H1 (cell line): ENCODE results near the gene TXNDC16. TPM values are rescaled to one million over a fixed set of nuclear protein-coding genes. Genes with fewer than 3 reads are reported as not detected.

ENCODE experiments used
- CTCF ChIA-PET: fragments of 300-600 bp; sonication (Branson Sonifier 250); formaldehyde crosslinking; loops from one replicate; lab custom pipeline; 2021; ENCODE audit not compliant: partially characterized antibody; lab: Charles Lee
- POLR2A ChIA-PET: fragments of 300-600 bp; sonication (Branson Sonifier 250); formaldehyde crosslinking; loops from one replicate; lab custom pipeline; 2021; ENCODE audit warnings: inconsistent platforms; ENCODE audit not compliant: partially characterized antibody; lab: Charles Lee
- DNase-seq, 2 experiments: peaks; one replicate each; pipeline versions ENCODE4 v3.0.0 to v3.0.0-alpha.2; 2010 to 2022; ENCODE audit warnings: low spot score in 2 of 2, low read depth in 1 of 2, mixed read lengths in 1 of 2
- FAIRE-seq: peaks from 2 replicates; lab custom pipeline; 2011; peaks lifted over from hg19 to GRCh38; lab: Jason Lieb, UNC
- H2AFZ ChIP-seq: 2 replicates; pipeline ENCODE4 v1.8.1; 2012; ENCODE audit warnings: low read length, inconsistent platforms
- H2AK5ac ChIP-seq: 2 replicates; pipeline ENCODE4 v1.6.1; 2013; ENCODE audit warnings: low read depth, low read length
- H2BK120ac ChIP-seq: replicated peaks from 2 replicates; pipeline ENCODE3; 2013; ENCODE audit warnings: low read depth, low read length, inconsistent platforms
- H2BK12ac ChIP-seq: 2 replicates; pipeline ENCODE4 v1.6.1; 2013; ENCODE audit warnings: low read depth, low read length
- H2BK15ac ChIP-seq: 2 replicates; pipeline ENCODE4 v1.6.1; 2013; ENCODE audit warnings: low read length
- H2BK20ac ChIP-seq: 2 replicates; pipeline ENCODE4 v1.6.1; 2013; ENCODE audit warnings: low read length
- H2BK5ac ChIP-seq: 2 replicates; pipeline ENCODE4 v1.6.1; 2013; ENCODE audit warnings: low read depth, low read length
- H3K14ac ChIP-seq: 2 replicates; pipeline ENCODE4 v1.6.1; 2013; ENCODE audit warnings: inconsistent platforms; ENCODE audit not compliant: insufficient read length
- H3K18ac ChIP-seq: 2 replicates; pipeline ENCODE4 v1.6.1; 2013; ENCODE audit warnings: low read length; ENCODE audit errors: extremely low read depth
- H3K23ac ChIP-seq: 2 replicates; pipeline ENCODE4 v1.6.1; 2013; ENCODE audit warnings: inconsistent platforms; ENCODE audit not compliant: insufficient read length
- H3K23me2 ChIP-seq: 2 replicates; pipeline ENCODE4 v1.6.1; 2013; ENCODE audit warnings: low read depth, low read length
- H3K27ac ChIP-seq: 2 replicates; pipeline ENCODE4 v1.6.1; 2011; ENCODE audit warnings: low read depth, low read length, inconsistent platforms
- H3K27me3 ChIP-seq, 4 experiments: replicated peaks in 1 of 4; 1 replicate in 1 of 4; 2 replicates in 3 of 4; pipeline versions ENCODE4 v1.6.1 to v1.8.1; 2011 to 2013; ENCODE audit warnings: low read length in 3 of 4, mild to moderate bottlenecking in 3 of 4, inconsistent platforms in 2 of 4, mixed read lengths in 2 of 4, moderate library complexity in 1 of 4; ENCODE audit not compliant: control insufficient read depth in 3 of 4, insufficient read depth in 3 of 4; ENCODE audit errors: extremely low read depth in 1 of 4
- H3K36me3 ChIP-seq, 4 experiments: 2 replicates each; pipeline versions ENCODE4 v1.6.1 to v1.8.1; 2011 to 2013; ENCODE audit warnings: mild to moderate bottlenecking in 4 of 4, low read length in 3 of 4, moderate library complexity in 2 of 4, control low read depth in 1 of 4, inconsistent platforms in 1 of 4; ENCODE audit not compliant: insufficient read depth in 4 of 4, control insufficient read depth in 2 of 4
- H3K4ac ChIP-seq: replicated peaks from 2 replicates; pipeline ENCODE3; 2013; ENCODE audit warnings: low read length, low read depth, mixed read lengths, inconsistent platforms; ENCODE audit not compliant: insufficient read length
- H3K4me1 ChIP-seq, 4 experiments: replicated peaks in 1 of 4; 1 replicate in 1 of 4; 2 replicates in 3 of 4; pipeline versions ENCODE4 v1.6.1 to v1.8.1; 2011 to 2013; ENCODE audit warnings: low read length in 3 of 4, inconsistent platforms in 2 of 4, mixed read lengths in 1 of 4; ENCODE audit not compliant: insufficient read depth in 4 of 4, control insufficient read depth in 3 of 4
- H3K4me2 ChIP-seq, 2 experiments: 2 replicates each; pipeline versions ENCODE4 v1.6.1 to v1.8.1; 2011 to 2013; ENCODE audit warnings: low read depth in 2 of 2, low read length in 2 of 2, control low read depth in 1 of 2, inconsistent platforms in 1 of 2, mild to moderate bottlenecking in 1 of 2; ENCODE audit not compliant: insufficient read depth in 1 of 2
- H3K4me3 ChIP-seq, 4 experiments: fragments of 200-600, 300-600 bp in 1 of 4; sonication (generic), shearing (Covaris generic), sonication (Bioruptor Twin) in 1 of 4; 2 replicates each; pipeline versions ENCODE4 v1.5.1 to v1.8.1; 2011 to 2016; ENCODE audit warnings: low read length in 4 of 4, low read depth in 3 of 4, control low read depth in 2 of 4, inconsistent platforms in 2 of 4, mild to moderate bottlenecking in 2 of 4, mixed read lengths in 1 of 4, moderate library complexity in 1 of 4; ENCODE audit not compliant: insufficient read depth in 2 of 4; ENCODE audit errors: extremely low read depth in 1 of 4
- H3K56ac ChIP-seq: replicated peaks from 2 replicates; pipeline ENCODE3; 2013; ENCODE audit warnings: low read depth, mild to moderate bottlenecking, mixed read lengths, low read length, inconsistent platforms; ENCODE audit not compliant: insufficient read length
- H3K79me1 ChIP-seq: 2 replicates; pipeline ENCODE4 v1.6.1; 2013; ENCODE audit warnings: low read depth, low read length, control low read depth
- H3K79me2 ChIP-seq, 2 experiments: 2 replicates each; pipeline versions ENCODE4 v1.6.1 to v1.8.1; 2012 to 2013; ENCODE audit warnings: low read length in 2 of 2, mild to moderate bottlenecking in 2 of 2, inconsistent platforms in 1 of 2; ENCODE audit not compliant: insufficient read depth in 2 of 2, control insufficient read depth in 1 of 2
- H3K9ac ChIP-seq, 4 experiments: replicated peaks in 1 of 4; 1 replicate in 1 of 4; 2 replicates in 3 of 4; pipeline versions ENCODE4 v1.6.1 to v1.8.1; 2011 to 2013; ENCODE audit warnings: low read depth in 3 of 4, low read length in 3 of 4, control low read depth in 2 of 4, mild to moderate bottlenecking in 2 of 4, moderate library complexity in 2 of 4, inconsistent platforms in 1 of 4; ENCODE audit errors: extremely low read depth in 1 of 4
- H3K9me3 ChIP-seq, 2 experiments: 2 replicates each; pipeline versions ENCODE4 v1.6.1 to v1.8.1; 2012 to 2013; ENCODE audit warnings: mild to moderate bottlenecking in 2 of 2, moderate library complexity in 2 of 2, control low read depth in 1 of 2, inconsistent platforms in 1 of 2, low read depth in 1 of 2, low read length in 1 of 2, mixed read lengths in 1 of 2; ENCODE audit not compliant: insufficient read depth in 2 of 2
- H4K20me1 ChIP-seq, 2 experiments: replicated peaks in 1 of 2; 2 replicates each; pipeline versions ENCODE3 to v1.8.1; 2011 to 2013; ENCODE audit warnings: inconsistent platforms in 2 of 2, low read length in 2 of 2, mild to moderate bottlenecking in 1 of 2; ENCODE audit not compliant: insufficient read depth in 2 of 2, control insufficient read depth in 1 of 2
- H4K5ac ChIP-seq: 2 replicates; pipeline ENCODE4 v1.6.1; 2013; ENCODE audit warnings: low read length, low read depth, mixed read lengths, inconsistent platforms; ENCODE audit not compliant: insufficient read length
- H4K8ac ChIP-seq: 2 replicates; pipeline ENCODE4 v1.8.0; 2013; ENCODE audit warnings: mild to moderate bottlenecking, moderate library complexity, low read length, inconsistent platforms; ENCODE audit not compliant: insufficient read depth; ENCODE audit errors: extremely low read depth
- H4K91ac ChIP-seq: replicated peaks from 2 replicates; pipeline ENCODE3; 2013; ENCODE audit warnings: low read length, mixed read lengths, inconsistent platforms; ENCODE audit not compliant: insufficient read length
- ATF3 ChIP-seq: IDR thresholded peaks from 2 replicates; pipeline ENCODE4 v1.6.1; 2011; ENCODE audit warnings: low read depth, mild to moderate bottlenecking, low read length; ENCODE audit not compliant: insufficient read depth
- CTBP2 ChIP-seq: IDR thresholded peaks from 2 replicates; pipeline ENCODE4 v1.7.0; 2011; ENCODE audit warnings: borderline replicate concordance, mild to moderate bottlenecking, moderate library complexity, mixed read lengths, low read length; ENCODE audit not compliant: insufficient read depth, insufficient read length
- EP300 ChIP-seq, 2 experiments: IDR thresholded peaks; 1 replicate in 1 of 2; 2 replicates in 1 of 2; pipeline ENCODE4 v1.6.1; 2011 to 2012; ENCODE audit warnings: low read depth in 2 of 2, low read length in 2 of 2, mild to moderate bottlenecking in 2 of 2, borderline replicate concordance in 1 of 2, inconsistent platforms in 1 of 2, moderate library complexity in 1 of 2
- JUN ChIP-seq: IDR thresholded peaks from 2 replicates; pipeline ENCODE4 v1.6.1; 2011; ENCODE audit warnings: low read depth, mild to moderate bottlenecking, improper control_type of control experiment, low read length
- PHF8 ChIP-seq: fragments of 200-600 bp; sonication (generic); conservative IDR thresholded peaks from 2 replicates; pipeline ENCODE4 v1.7.1; 2012; ENCODE audit warnings: low read depth, mild to moderate bottlenecking, inconsistent platforms, low read length, moderate library complexity
- SRF ChIP-seq: IDR thresholded peaks from 2 replicates; pipeline ENCODE4 v1.6.1; 2011; ENCODE audit warnings: mild to moderate bottlenecking, low read depth, low read length, moderate library complexity
- TAF7 ChIP-seq: optimal IDR thresholded peaks from 2 replicates; pipeline ENCODE3; 2011; ENCODE audit warnings: low read depth, mild to moderate bottlenecking, inconsistent platforms, low read length, moderate library complexity, borderline replicate concordance
- TCF12 ChIP-seq: IDR thresholded peaks from 2 replicates; pipeline ENCODE4 v1.6.1; 2011; ENCODE audit warnings: low read depth, mild to moderate bottlenecking, low read length
- YY1 ChIP-seq: IDR thresholded peaks from 2 replicates; pipeline ENCODE4 v1.6.1; 2011; ENCODE audit warnings: low read depth, mild to moderate bottlenecking, low read length
- polyA plus RNA-seq, 7 experiments: library from polyadenylated mRNA; depleted of rRNA in 3 of 7; stranded (reverse) in 5 of 7; unstranded in 2 of 7; fragments of >200 nt in 5 of 7; fragments of 200-250 nt in 2 of 7; gene quantifications; 1 replicate in 5 of 7; 2 replicates in 1 of 7; 4 replicates in 1 of 7; pipeline versions ENCODE4 v1.2.1 to v1.2.3, GENCODE V29; 2011 to 2013; ENCODE audit warnings: missing spikeins in 2 of 7, mixed read lengths in 2 of 7
- total RNA-seq: library from RNA; stranded (reverse); fragmentation: NEBNext Ultra II Directional; extraction: Animal tissue kit (Norgen Biotek cat#: 25700); gene quantifications from 2 replicates; pipeline ENCODE4 v1.2.1, GENCODE V29; 2021

TXNDC16 gene
- total and polyA plus RNA-seq, 2 of the 8 experiments (the other 6 are each of a cell fraction or from before 2014, with no cell fraction given), result 6.7 to 14.3 TPM

- H3K4me2 ChIP-seq, result no peak overlapping the region
- no peaks in the 10 kb centered on the region for H3K36me3 ChIP-seq
- H2BK15ac ChIP-seq, result no peak overlapping the region
- H4K8ac ChIP-seq, result no peak overlapping the region
- H2AK5ac ChIP-seq, result no peak overlapping the region
- no peak overlapping the region for H4K91ac ChIP-seq
- ChIA-PET CTCF (interaction anchor here (0.7 kb wide), 1 partner anchor 23 kb away, joined by 3 read pairs; no protein-coding TSS in a partner anchor), POLR2A (no interaction called here)
- no peak overlapping the region for H4K5ac ChIP-seq
- no peak overlapping the region for H2BK120ac ChIP-seq
- H3K23me2 ChIP-seq, result no peaks in the 10 kb centered on the region
- TF ChIP-seq TAF7, result no peak
- no peak for TF ChIP-seq EP300 (IDR thresholded peaks at IDR 0.05; ENCODE audit: borderline replicate concordance in 1 of 2, low read depth in 2 of 2, low read length in 2 of 2)
- TF ChIP-seq SRF, result no peak
- TF ChIP-seq PHF8, result no peak
- no peak for TF ChIP-seq JUN
- no peak for TF ChIP-seq YY1
- TF ChIP-seq CTBP2, result no peak
- TF ChIP-seq ATF3, result no peak
- TF ChIP-seq TCF12, result no peak
- H3K4me3 ChIP-seq, result no peak overlapping the region
- no peaks in the 10 kb centered on the region for H4K20me1 ChIP-seq
- no peaks in the 10 kb centered on the region for H3K27me3 ChIP-seq
- no peak overlapping the region for H3K27ac ChIP-seq
- H3K23ac ChIP-seq, result no peak overlapping the region
- no peak overlapping the region for H2BK20ac ChIP-seq
- no peak for FAIRE-seq
- H3K18ac ChIP-seq, result no peak overlapping the region
- H2BK5ac ChIP-seq, result no peak overlapping the region
- no peak for DNase-seq
- no peak overlapping the region for H3K56ac ChIP-seq
- H3K9me3 ChIP-seq, result no peaks in the 10 kb centered on the region
- H3K14ac ChIP-seq, result no peak overlapping the region
- H2AFZ ChIP-seq, result no peak overlapping the region
- H3K79me1 ChIP-seq, result no peaks in the 10 kb centered on the region
- H3K79me2 ChIP-seq, result no peaks in the 10 kb centered on the region
- H3K9ac ChIP-seq, result no peak overlapping the region
- H2BK12ac ChIP-seq, result no peak overlapping the region
- H3K4ac ChIP-seq, result no peak overlapping the region
- H3K4me1 ChIP-seq, result no peaks in the 10 kb centered on the region
Measured at GRCh38 chr14:52481864-52482263, 70.4 kb downstream of the TXNDC16 start.
